ENCODE data around the gene IRAK3. TPM values are rescaled to one million over a fixed set of nuclear protein-coding genes. Genes with fewer than 3 reads are reported as not detected.

The IRAK3 gene
- total RNA-seq, 1 experiment from 2014 or later: 0.12 TPM

- TF ChIP-seq, protein P1, sequence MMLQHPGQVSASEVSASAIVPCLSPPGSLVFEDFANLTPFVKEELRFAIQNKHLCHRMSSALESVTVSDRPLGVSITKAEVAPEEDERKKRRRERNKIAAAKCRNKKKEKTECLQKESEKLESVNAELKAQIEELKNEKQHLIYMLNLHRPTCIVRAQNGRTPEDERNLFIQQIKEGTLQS (IDR thresholded peaks at IDR 0.05): no peak
- TF ChIP-seq FOSL1 (IDR thresholded peaks at IDR 0.05; ENCODE audit: low read depth) (no peak), ZFX (IDR thresholded peaks at IDR 0.05) (no peak), RAD21 (IDR thresholded peaks at IDR 0.05; ENCODE audit: low read depth) (no peak), REST (IDR thresholded peaks at IDR 0.05; ENCODE audit: low read depth) (no peak), JUND (IDR thresholded peaks at IDR 0.05) (no peak), EZH2phosphoT487 (IDR thresholded peaks at IDR 0.05; ENCODE audit: borderline replicate concordance) (no peak), POLR2A (IDR thresholded peaks at IDR 0.05; ENCODE audit: borderline replicate concordance, extremely low read depth, insufficient read depth, insufficient read length) (no peak), POLR2AphosphoS5 (IDR thresholded peaks at IDR 0.05; ENCODE audit: low read depth, low read length) (no peak), ELF1 (IDR thresholded peaks at IDR 0.05; ENCODE audit: borderline replicate concordance, low read depth) (no peak), YY1 (IDR thresholded peaks at IDR 0.05; ENCODE audit: extremely low read depth, insufficient replicate concordance, low read depth, low read length) (no peak)
- Histone ChIP-seq H3K9me3 (ENCODE audit: control insufficient read depth in 1 of 2, insufficient read depth in 1 of 2, low read depth in 1 of 2, low read length in 2 of 2) (no peaks in the 10 kb centered on the region), H3K27ac (ENCODE audit: low read depth, low read length) (no peak overlapping the region), H3K4me3 (replicated peaks in 1 of 2; ENCODE audit: low read depth in 1 of 2, low read length in 2 of 2) (no peak overlapping the region), H3K4me1 (ENCODE audit: control insufficient read depth in 1 of 2, insufficient read depth in 2 of 2, low read length in 2 of 2) (no peaks in the 10 kb centered on the region), H3K27me3 (ENCODE audit: insufficient read depth, low read length) (no peaks in the 10 kb centered on the region), H3K79me2 (ENCODE audit: insufficient read depth, low read length) (no peaks in the 10 kb centered on the region), H3K36me3 (ENCODE audit: control insufficient read depth in 1 of 2, insufficient read depth in 2 of 2, low read length in 2 of 2) (no peaks in the 10 kb centered on the region), H3K9me2 (ENCODE audit: insufficient read depth) (no peaks in the 10 kb centered on the region), H2AFZ (ENCODE audit: low read depth, low read length, poor library complexity, severe bottlenecking) (no peak overlapping the region), H3K4me2 (ENCODE audit: low read length) (no peak overlapping the region), H3K9ac (ENCODE audit: low read length) (no peak overlapping the region), H4K20me1 (ENCODE audit: insufficient read depth) (no peaks in the 10 kb centered on the region)
- BruUV-seq (replicated peaks): no TSS peak
- DNase-seq (ENCODE audit: low read depth, low spot score) (no peak), ATAC-seq (no peak)
- POLR2A ChIA-PET: no interaction called here
- intact Hi-C loops (cut with micrococcal nuclease): no loop called here
- RAD21 ChIA-PET (ENCODE audit: low non-redundant PET in 1 of 2, low total read pairs in 2 of 2, uncharacterized antibody in 2 of 2, unreplicated experiment in 2 of 2): no interaction called here
- CTCF ChIA-PET: no interaction called here
Measured at GRCh38 chr12:66288121-66288520, 99.1 kb downstream of the IRAK3 start.
